Head of caudate nucleus (tissue), 42 donors: Measurements from ENCODE around the gene THAP7.

Experiments used
- DNase-seq, 42 donors: peaks; one replicate each; pipeline versions ENCODE4 v3.0.0 to v3.0.0-alpha.2; 2020 to 2021; ENCODE audit warnings: mixed read lengths in 7 of 42
- intact Hi-C: fragments of 100-400 bp; cut with DNase I; formaldehyde crosslinking; loops from one replicate; pipeline ENCODE4 v1.15.0; 2022

The THAP7 gene

GRCh38 chr22:20996598-20997535 lies 5.1 kb downstream of the THAP7 start:
- no peak for DNase-seq
- intact Hi-C loops: no loop called here

- no peak for DNase-seq
- intact Hi-C loops: no loop called here
Observed at GRCh38 chr22:20996031-20996410, 5.9 kb downstream of the THAP7 start.

- intact Hi-C loops: no loop called here
- no peak for DNase-seq
Observed at GRCh38 chr22:20995329-20996030, 6.4 kb downstream of the THAP7 start.

- intact Hi-C loops: no loop called here
Observed at GRCh38 chr22:20994902-20995241, 7.0 kb downstream of the THAP7 start.

GRCh38 chr22:20994128-20994901 lies 7.6 kb downstream of the THAP7 start:
- intact Hi-C loops: no loop called here
- DNase-seq: no peak

More at GRCh38 chr22:20994902-20995241, 7.0 kb downstream of the THAP7 start:
- DNase-seq: no peak

- intact Hi-C loops: no loop called here
- no peak for DNase-seq
Observed at GRCh38 chr22:20993304-20994127, 8.4 kb downstream of the THAP7 start.

- intact Hi-C loops: no loop called here
- DNase-seq: no peak
Observed at GRCh38 chr22:20992456-20993303, 9.2 kb downstream of the THAP7 start.

- intact Hi-C loops: no loop called here
- no peak for DNase-seq
Observed at GRCh38 chr22:20992056-20992442, 9.9 kb downstream of the THAP7 start.

- intact Hi-C loops: no loop called here
Observed at GRCh38 chr22:20991252-20992055, 10.5 kb downstream of the THAP7 start.

GRCh38 chr22:20990184-20991180 lies 11.4 kb downstream of the THAP7 start:
- intact Hi-C loops: no loop called here
- DNase-seq: no peak

More at GRCh38 chr22:20991252-20992055, 10.5 kb downstream of the THAP7 start:
- DNase-seq: no peak

GRCh38 chr22:20989323-20990138 lies 12.4 kb downstream of the THAP7 start:
- intact Hi-C loops: no loop called here
- no peak for DNase-seq

- intact Hi-C loops: no loop called here
- DNase-seq: no peak
Observed at GRCh38 chr22:20988573-20989322, 13.2 kb downstream of the THAP7 start.

GRCh38 chr22:20987375-20987774 lies 14.5 kb downstream of the THAP7 start:
- intact Hi-C loops: no loop called here
- no peak for DNase-seq

- intact Hi-C loops: no loop called here
- DNase-seq: no peak
Observed at GRCh38 chr22:20986365-20986764, 15.6 kb downstream of the THAP7 start.
